ENCODE measurements around the gene PRKCD. TPM values are rescaled to one million over a fixed set of nuclear protein-coding genes. Genes with fewer than 3 reads are reported as not detected.

The PRKCD gene
- total RNA-seq, 1 experiment from 2014 or later, result 34.3 TPM

DNA sequence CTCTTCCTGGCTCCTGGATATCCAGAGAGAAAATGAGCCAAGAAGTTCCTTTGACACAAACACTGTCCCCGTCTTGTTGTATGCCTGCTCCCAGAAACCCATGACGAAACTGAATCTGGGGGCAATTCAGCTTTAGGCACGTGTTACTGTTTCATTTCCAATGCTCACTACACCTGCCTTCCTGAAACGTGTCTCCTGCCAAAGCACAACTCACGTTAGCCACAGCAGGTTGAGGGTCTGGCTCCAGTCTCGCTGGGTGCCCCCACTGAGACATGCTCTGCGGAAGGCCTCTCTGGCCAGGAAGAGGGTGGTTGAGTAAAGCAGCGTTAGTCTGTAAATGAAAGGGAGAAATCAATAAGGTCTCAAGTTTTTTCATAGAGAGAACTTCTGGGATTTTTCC is 37.5 kb upstream of the PRKCD start:
- peaks cover 9% of the 10 kb centered on the region for H3K36me3 ChIP-seq (ENCODE audit: low read depth)

DNA sequence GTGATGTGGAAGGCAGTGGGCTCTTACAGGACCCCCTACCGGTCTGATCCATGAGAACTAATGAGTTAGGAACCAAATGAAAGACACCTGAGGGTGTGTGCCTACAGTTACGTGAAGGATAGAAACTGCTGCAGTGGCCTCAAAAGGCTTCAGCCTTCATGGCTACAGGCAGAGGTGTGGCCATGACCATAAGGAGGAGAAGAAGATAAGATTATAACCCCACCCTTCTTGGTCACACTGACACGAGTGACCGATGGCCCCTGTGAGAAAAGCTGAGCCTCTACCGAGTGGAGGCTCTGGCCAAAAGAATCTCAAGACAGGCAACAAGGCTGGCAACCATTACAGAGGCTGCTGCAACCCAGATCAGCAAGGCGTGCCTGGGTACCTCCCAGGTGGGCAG is 37.1 kb upstream of the PRKCD start:
- no peaks in the 10 kb centered on the region; the same call in 1 of the 2 replicates for H3F3A ChIP-seq (ENCODE audit: insufficient read depth, low read depth)
- POLR2A ChIA-PET (ENCODE audit: unreplicated experiment), result no interaction called here
- TF ChIP-seq, protein P1, sequence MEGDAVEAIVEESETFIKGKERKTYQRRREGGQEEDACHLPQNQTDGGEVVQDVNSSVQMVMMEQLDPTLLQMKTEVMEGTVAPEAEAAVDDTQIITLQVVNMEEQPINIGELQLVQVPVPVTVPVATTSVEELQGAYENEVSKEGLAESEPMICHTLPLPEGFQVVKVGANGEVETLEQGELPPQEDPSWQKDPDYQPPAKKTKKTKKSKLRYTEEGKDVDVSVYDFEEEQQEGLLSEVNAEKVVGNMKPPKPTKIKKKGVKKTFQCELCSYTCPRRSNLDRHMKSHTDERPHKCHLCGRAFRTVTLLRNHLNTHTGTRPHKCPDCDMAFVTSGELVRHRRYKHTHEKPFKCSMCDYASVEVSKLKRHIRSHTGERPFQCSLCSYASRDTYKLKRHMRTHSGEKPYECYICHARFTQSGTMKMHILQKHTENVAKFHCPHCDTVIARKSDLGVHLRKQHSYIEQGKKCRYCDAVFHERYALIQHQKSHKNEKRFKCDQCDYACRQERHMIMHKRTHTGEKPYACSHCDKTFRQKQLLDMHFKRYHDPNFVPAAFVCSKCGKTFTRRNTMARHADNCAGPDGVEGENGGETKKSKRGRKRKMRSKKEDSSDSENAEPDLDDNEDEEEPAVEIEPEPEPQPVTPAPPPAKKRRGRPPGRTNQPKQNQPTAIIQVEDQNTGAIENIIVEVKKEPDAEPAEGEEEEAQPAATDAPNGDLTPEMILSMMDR (conservative IDR thresholded peaks at IDR 0.05), result no peak
- TF ChIP-seq EZH2 (IDR thresholded peaks at IDR 0.05; ENCODE audit: low read depth), result no peak
- H3K27me3 ChIP-seq (ENCODE audit: insufficient read depth, low read depth), result no peaks in the 10 kb centered on the region
- no peak overlapping the region for H3K4me3 ChIP-seq
- H3K9me3 ChIP-seq (ENCODE audit: insufficient read depth, low read depth), result no peaks in the 10 kb centered on the region
- no TSS peak for BruUV-seq (replicated peaks)
- H2AFZ ChIP-seq, result no peak overlapping the region
- H3K4me2 ChIP-seq, result no peak overlapping the region
- H3K9me2 ChIP-seq (ENCODE audit: insufficient read depth), result no peaks in the 10 kb centered on the region
- H4K20me1 ChIP-seq (ENCODE audit: insufficient read depth), result no peaks in the 10 kb centered on the region
- DNase-seq, result no peak
- H3K36me3 ChIP-seq (ENCODE audit: low read depth), result peaks cover 7% of the 10 kb centered on the region; the same call in 1 of the 2 replicates
- H3K27ac ChIP-seq, result no peak overlapping the region
- CTCF ChIA-PET, result no interaction called here
- H3K79me2 ChIP-seq (ENCODE audit: low read depth), result peaks cover 9% of the 10 kb centered on the region
- intact Hi-C loops (cut with micrococcal nuclease; ENCODE audit: unreplicated experiment), result no loop called here
- peaks cover 6% of the 10 kb centered on the region; the same call in 1 of the 2 replicates for H3K4me1 ChIP-seq (replicated peaks; ENCODE audit: insufficient read depth)

More for the DNA sequence above, 37.5 kb upstream of the PRKCD start:
- no peaks in the 10 kb centered on the region for H3K27me3 ChIP-seq (ENCODE audit: insufficient read depth, low read depth)
- no peaks in the 10 kb centered on the region for H3K9me2 ChIP-seq (ENCODE audit: insufficient read depth)
- H2AFZ ChIP-seq, result no peak overlapping the region
- no peaks in the 10 kb centered on the region; the same call in 1 of the 2 replicates for H3F3A ChIP-seq (ENCODE audit: insufficient read depth, low read depth)
- no peak for TF ChIP-seq EZH2 (IDR thresholded peaks at IDR 0.05; ENCODE audit: low read depth)
- TF ChIP-seq, protein P1 (conservative IDR thresholded peaks at IDR 0.05), result no peak
- H4K20me1 ChIP-seq (ENCODE audit: insufficient read depth), result no peaks in the 10 kb centered on the region
- CTCF ChIA-PET, result no interaction called here
- H3K4me3 ChIP-seq, result no peak overlapping the region
- no peaks in the 10 kb centered on the region for H3K9me3 ChIP-seq (ENCODE audit: insufficient read depth, low read depth)
- POLR2A ChIA-PET (ENCODE audit: unreplicated experiment), result no interaction called here
- intact Hi-C loops (cut with micrococcal nuclease; ENCODE audit: unreplicated experiment), result no loop called here
- DNase-seq, result no peak
- no peak overlapping the region for H3K4me2 ChIP-seq
- no TSS peak for BruUV-seq (replicated peaks)
- no peak overlapping the region for H3K27ac ChIP-seq
- H3K79me2 ChIP-seq (ENCODE audit: low read depth), result peaks cover 5% of the 10 kb centered on the region; the same call in 1 of the 2 replicates
- H3K4me1 ChIP-seq (replicated peaks; ENCODE audit: insufficient read depth), result 0 out of 2 replicates have a peak, but pooled peaks cover 1% of the 10 kb centered on the region

DNA sequence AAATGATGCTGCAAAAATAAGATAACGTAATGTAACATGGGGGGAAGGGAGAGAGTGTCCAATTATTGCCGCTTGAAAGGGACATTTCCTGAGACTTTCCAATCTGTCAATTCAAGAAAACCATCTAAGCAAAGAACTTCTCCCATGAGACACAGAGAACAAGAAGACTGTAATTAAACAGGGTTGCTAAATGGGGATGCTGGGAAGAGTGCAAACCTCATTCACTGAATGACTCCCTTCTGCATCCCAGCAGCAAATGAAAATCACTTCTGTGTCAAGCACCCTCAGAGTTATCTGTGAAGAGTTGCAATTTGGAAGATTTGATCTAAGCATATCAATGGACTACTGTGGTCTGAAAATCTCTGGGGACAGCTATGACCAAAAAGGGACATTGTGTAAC is 34.4 kb upstream of the PRKCD start:
- no TSS peak for BruUV-seq (replicated peaks)
- H3K9me3 ChIP-seq (ENCODE audit: insufficient read depth, low read depth), result no peaks in the 10 kb centered on the region
- CTCF ChIA-PET, result no interaction called here
- peaks cover 11% of the 10 kb centered on the region; the same call in 1 of the 2 replicates for H3K4me1 ChIP-seq (replicated peaks; ENCODE audit: insufficient read depth)
- no peaks in the 10 kb centered on the region for H3K9me2 ChIP-seq (ENCODE audit: insufficient read depth)
- peaks cover 7% of the 10 kb centered on the region; the same call in 1 of the 2 replicates for H3K36me3 ChIP-seq (ENCODE audit: low read depth)
- H2AFZ ChIP-seq, result no peak overlapping the region
- H3K27me3 ChIP-seq (ENCODE audit: insufficient read depth, low read depth), result no peaks in the 10 kb centered on the region
- intact Hi-C loops (cut with micrococcal nuclease; ENCODE audit: unreplicated experiment), result no loop called here
- no peak overlapping the region for H3K4me2 ChIP-seq
- H3K4me3 ChIP-seq, result no peak overlapping the region
- peaks cover 22% of the 10 kb centered on the region for H3K79me2 ChIP-seq (ENCODE audit: low read depth)
- H3K27ac ChIP-seq, result no peak overlapping the region
- no peak for TF ChIP-seq EZH2 (IDR thresholded peaks at IDR 0.05; ENCODE audit: low read depth)
- TF ChIP-seq, protein P1 (conservative IDR thresholded peaks at IDR 0.05), result no peak
- POLR2A ChIA-PET (ENCODE audit: unreplicated experiment), result no interaction called here
- H4K20me1 ChIP-seq (ENCODE audit: insufficient read depth), result no peaks in the 10 kb centered on the region
- DNase-seq, result no peak
- H3F3A ChIP-seq (ENCODE audit: insufficient read depth, low read depth), result no peaks in the 10 kb centered on the region; the same call in 1 of the 2 replicates
